Cardiac fibroblast (primary cell): ENCODE data around the gene TBATA.

Source experiments
- DNase-seq, 2 donors: peaks; one replicate each; pipeline versions ENCODE4 v3.0.0 to v3.0.0-alpha.2; 2010; ENCODE audit warnings: low read depth in 2 of 2
- H3K4me3 ChIP-seq, 2 donors: replicated peaks in 1 of 2; 1 replicate in 1 of 2; 2 replicates in 1 of 2; pipeline ENCODE4 v1.5.1; 2011; ENCODE audit warnings: low read depth in 2 of 2, low read length in 2 of 2, mild to moderate bottlenecking in 2 of 2, moderate library complexity in 1 of 2
- TF ChIP-seq, protein P1 (sequence below): IDR thresholded peaks from one replicate; pipeline ENCODE4 v1.5.1; 2011; ENCODE audit warnings: low read depth, mild to moderate bottlenecking, low read length, inconsistent platforms

TBATA gene

GRCh38 chr10:70809726-70810125 is 24.5 kb upstream of the TBATA start:
- TF ChIP-seq, protein P1, sequence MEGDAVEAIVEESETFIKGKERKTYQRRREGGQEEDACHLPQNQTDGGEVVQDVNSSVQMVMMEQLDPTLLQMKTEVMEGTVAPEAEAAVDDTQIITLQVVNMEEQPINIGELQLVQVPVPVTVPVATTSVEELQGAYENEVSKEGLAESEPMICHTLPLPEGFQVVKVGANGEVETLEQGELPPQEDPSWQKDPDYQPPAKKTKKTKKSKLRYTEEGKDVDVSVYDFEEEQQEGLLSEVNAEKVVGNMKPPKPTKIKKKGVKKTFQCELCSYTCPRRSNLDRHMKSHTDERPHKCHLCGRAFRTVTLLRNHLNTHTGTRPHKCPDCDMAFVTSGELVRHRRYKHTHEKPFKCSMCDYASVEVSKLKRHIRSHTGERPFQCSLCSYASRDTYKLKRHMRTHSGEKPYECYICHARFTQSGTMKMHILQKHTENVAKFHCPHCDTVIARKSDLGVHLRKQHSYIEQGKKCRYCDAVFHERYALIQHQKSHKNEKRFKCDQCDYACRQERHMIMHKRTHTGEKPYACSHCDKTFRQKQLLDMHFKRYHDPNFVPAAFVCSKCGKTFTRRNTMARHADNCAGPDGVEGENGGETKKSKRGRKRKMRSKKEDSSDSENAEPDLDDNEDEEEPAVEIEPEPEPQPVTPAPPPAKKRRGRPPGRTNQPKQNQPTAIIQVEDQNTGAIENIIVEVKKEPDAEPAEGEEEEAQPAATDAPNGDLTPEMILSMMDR: no peak
- no peak overlapping the region for H3K4me3 ChIP-seq
- DNase-seq: no peak

DNA sequence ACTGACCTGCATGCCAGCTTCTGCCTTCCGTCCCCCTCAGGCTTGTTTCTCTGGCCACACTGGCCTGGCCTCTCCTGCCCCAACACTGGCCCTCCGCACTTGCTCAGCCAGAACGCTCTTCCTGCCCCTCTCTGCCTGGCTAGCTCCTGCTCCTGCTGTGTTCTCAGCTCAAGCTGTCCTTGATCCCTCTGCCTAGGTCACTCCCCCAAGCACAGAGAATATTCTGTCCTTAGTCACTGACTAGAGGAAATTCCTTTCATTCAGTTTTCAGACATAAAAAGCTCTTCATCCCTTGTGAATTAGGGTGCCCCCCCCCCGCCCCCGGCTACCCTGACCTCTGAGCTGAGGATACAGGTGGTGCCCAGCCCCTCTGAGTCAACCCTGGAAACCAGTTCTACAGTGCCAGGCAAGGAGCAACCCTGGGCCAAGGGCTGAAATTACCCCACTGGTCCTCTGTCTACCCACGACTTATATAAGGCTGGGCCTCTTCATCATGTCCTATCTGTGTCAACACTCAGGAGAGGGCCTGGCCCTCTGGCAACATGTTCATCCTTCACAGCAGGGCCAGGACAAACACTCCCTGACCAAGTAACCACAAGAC is 23.9 kb upstream of the TBATA start:
- no peak overlapping the region for H3K4me3 ChIP-seq
- TF ChIP-seq, protein P1: no peak
- DNase-seq: no peak

GRCh38 chr10:70807556-70807955 is 22.4 kb upstream of the TBATA start:
- DNase-seq: no peak
- TF ChIP-seq, protein P1: no peak
- no peak overlapping the region for H3K4me3 ChIP-seq

DNA sequence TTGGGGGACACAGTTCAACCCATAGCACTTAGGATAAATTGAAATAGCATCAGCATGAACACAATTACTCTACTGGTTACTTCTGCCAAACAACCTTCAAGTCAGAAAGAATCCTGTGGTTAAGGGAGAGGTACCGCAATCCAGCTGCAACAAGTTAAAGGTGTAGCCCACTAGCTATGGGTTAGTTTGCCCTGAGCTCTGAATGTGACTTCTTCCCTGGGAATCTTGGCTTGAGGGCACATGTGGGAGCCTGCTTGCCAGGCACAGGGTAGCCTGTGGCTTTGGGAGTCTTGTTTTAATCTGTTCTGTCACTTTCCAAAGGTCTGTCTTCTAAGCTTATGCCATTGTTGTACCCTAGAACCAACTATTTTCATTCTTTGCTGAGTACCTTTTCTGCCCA is 21.7 kb upstream of the TBATA start:
- TF ChIP-seq, protein P1: no peak

GRCh38 chr10:70805619-70806215 is 20.5 kb upstream of the TBATA start:
- TF ChIP-seq, protein P1: no peak
- peak in 1 of 2 donors; percentile 16 for DNase-seq
- no peak overlapping the region for H3K4me3 ChIP-seq

More for the DNA sequence above, 21.7 kb upstream of the TBATA start:
- H3K4me3 ChIP-seq: no peak overlapping the region
- DNase-seq: no peak

DNA sequence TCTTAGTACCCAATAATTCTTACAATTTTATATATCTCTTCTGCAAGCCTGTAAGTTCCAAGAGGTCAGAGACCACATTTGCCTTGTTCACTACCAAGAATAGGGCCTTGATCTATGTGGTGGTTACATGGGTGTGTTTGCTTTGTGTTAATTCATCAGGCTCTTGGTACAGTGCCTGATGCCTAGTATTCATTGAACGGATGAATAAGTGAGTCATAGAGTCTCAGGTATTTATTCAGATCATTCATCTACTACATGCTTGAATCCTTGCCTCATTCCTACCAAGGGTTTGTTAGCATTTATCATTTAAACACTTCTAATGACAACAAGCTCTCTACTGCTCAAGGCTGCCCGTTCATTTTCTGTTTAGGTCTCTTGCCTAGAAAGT is 19.2 kb upstream of the TBATA start:
- H3K4me3 ChIP-seq: no peak overlapping the region
- DNase-seq: peak in 1 of 2 donors; percentile 28
- TF ChIP-seq, protein P1: no peak
